ENCODE data around the gene TTC33. TPM values are rescaled to one million over a fixed set of nuclear protein-coding genes. Genes with fewer than 3 reads are reported as not detected.

TTC33 gene
- total and polyA plus RNA-seq, 2 donors (not counting 1 experiment from before 2014, with no cell fraction given) = 2.1 to 15.8 TPM

GRCh38 chr5:40666657-40667056, 89.1 kb downstream of the TTC33 start:
- Histone ChIP-seq H3K9me3 (ENCODE audit: control extremely low read depth in 1 of 3, control insufficient read depth in 2 of 3, insufficient read depth in 1 of 3, low read length in 2 of 3) (no peaks in the 10 kb centered on the region), H3K36me3 (replicated peaks in 1 of 2; ENCODE audit: control extremely low read depth in 1 of 2, control insufficient read depth in 1 of 2, extremely low read depth in 1 of 2, insufficient read depth in 2 of 2, low read length in 1 of 2) (no peaks in the 10 kb centered on the region), H3K4me1 (ENCODE audit: control insufficient read depth in 2 of 2, insufficient read depth in 2 of 2, low read length in 2 of 2) (peaks cover 0 to 5% of the 10 kb centered on the region in 2 donors), H3K4me2 (replicated peaks; ENCODE audit: low read depth, low read length, poor library complexity, severe bottlenecking) (no peak overlapping the region), H3K27me3 (replicated peaks in 1 of 4; ENCODE audit: control extremely low read depth in 1 of 4, control insufficient read depth in 3 of 4, insufficient read depth in 4 of 4, low read length in 3 of 4) (no peaks in the 10 kb centered on the region), H3K27ac (ENCODE audit: low read length in 2 of 2) (no peak overlapping the region), H3K79me2 (ENCODE audit: control insufficient read depth, insufficient read depth, low read length) (no peaks in the 10 kb centered on the region), H4K20me1 (ENCODE audit: control insufficient read depth, insufficient read depth, low read length, poor library complexity, severe bottlenecking) (no peaks in the 10 kb centered on the region), H2AFZ (ENCODE audit: insufficient read depth, low read depth, low read length, poor library complexity, severe bottlenecking) (no peak overlapping the region), H3K4me3 (ENCODE audit: control extremely low read depth in 1 of 5, extremely low read depth in 1 of 5, insufficient read depth in 1 of 5, low read depth in 2 of 5, low read length in 4 of 5) (no peak overlapping the region), H3K9ac (ENCODE audit: low read length) (no peak overlapping the region)
- WGBS (ENCODE audit: insufficient coverage) = no CpG with 5 or more reads among the region's 1 CpG
- CTCF ChIA-PET = no interaction called here
- DNase-seq (no peak), ATAC-seq (ENCODE audit: low read depth) (no peak)
- H3K4me1 Mint-ChIP-seq = peaks cover 13% of the 10 kb centered on the region
- intact Hi-C loops (cut with micrococcal nuclease) = no loop called here
- no peak overlapping the region for H3K4me3 Mint-ChIP-seq
- H3K27me3 Mint-ChIP-seq = no peaks in the 10 kb centered on the region
- no peak for TF ChIP-seq CTCF (IDR thresholded peaks at IDR 0.05)
- no peak for TF ChIP-seq EZH2 (IDR thresholded peaks at IDR 0.05; ENCODE audit: borderline replicate concordance, insufficient read depth, low read depth, low read length, poor library complexity, severe bottlenecking)
- H3K9me3 Mint-ChIP-seq (ENCODE audit: insufficient read depth) = no peaks in the 10 kb centered on the region
- POLR2A ChIA-PET = no interaction called here
- H3K27ac Mint-ChIP-seq = no peak overlapping the region

- Histone ChIP-seq H3K27me3 (replicated peaks in 1 of 4; ENCODE audit: control extremely low read depth in 1 of 4, control insufficient read depth in 3 of 4, insufficient read depth in 4 of 4, low read length in 3 of 4) (no peaks in the 10 kb centered on the region), H3K4me3 (ENCODE audit: control extremely low read depth in 1 of 5, extremely low read depth in 1 of 5, insufficient read depth in 1 of 5, low read depth in 2 of 5, low read length in 4 of 5) (no peak overlapping the region), H3K27ac (ENCODE audit: low read length in 2 of 2) (no peak overlapping the region), H4K20me1 (ENCODE audit: control insufficient read depth, insufficient read depth, low read length, poor library complexity, severe bottlenecking) (no peaks in the 10 kb centered on the region), H3K9me3 (ENCODE audit: control extremely low read depth in 1 of 3, control insufficient read depth in 2 of 3, insufficient read depth in 1 of 3, low read length in 2 of 3) (no peaks in the 10 kb centered on the region), H3K9ac (ENCODE audit: low read length) (no peak overlapping the region), H3K4me1 (ENCODE audit: control insufficient read depth in 2 of 2, insufficient read depth in 2 of 2, low read length in 2 of 2) (peaks cover 0 to 5% of the 10 kb centered on the region in 2 donors), H3K79me2 (ENCODE audit: control insufficient read depth, insufficient read depth, low read length) (no peaks in the 10 kb centered on the region), H2AFZ (ENCODE audit: insufficient read depth, low read depth, low read length, poor library complexity, severe bottlenecking) (no peak overlapping the region), H3K4me2 (replicated peaks; ENCODE audit: low read depth, low read length, poor library complexity, severe bottlenecking) (no peak overlapping the region), H3K36me3 (replicated peaks in 1 of 2; ENCODE audit: control extremely low read depth in 1 of 2, control insufficient read depth in 1 of 2, extremely low read depth in 1 of 2, insufficient read depth in 2 of 2, low read length in 1 of 2) (no peaks in the 10 kb centered on the region)
- ATAC-seq (ENCODE audit: low read depth) (no peak), DNase-seq (no peak)
- intact Hi-C loops (cut with micrococcal nuclease) = no loop called here
- H3K4me3 Mint-ChIP-seq = no peak overlapping the region
- peaks cover 13% of the 10 kb centered on the region for H3K4me1 Mint-ChIP-seq
- CTCF ChIA-PET = interaction anchor here (1.3 kb wide), 1 partner anchor 19 kb away, joined by 3 read pairs; no protein-coding TSS in a partner anchor
- H3K27ac Mint-ChIP-seq = no peak overlapping the region
- 83% methylated on average over 1 of the region's 3 CpGs for WGBS (ENCODE audit: insufficient coverage)
- POLR2A ChIA-PET = no interaction called here
- H3K9me3 Mint-ChIP-seq (ENCODE audit: insufficient read depth) = no peaks in the 10 kb centered on the region
- TF ChIP-seq CTCF (IDR thresholded peaks at IDR 0.05) = no peak
- TF ChIP-seq EZH2 (IDR thresholded peaks at IDR 0.05; ENCODE audit: borderline replicate concordance, insufficient read depth, low read depth, low read length, poor library complexity, severe bottlenecking) = no peak
- no peaks in the 10 kb centered on the region for H3K27me3 Mint-ChIP-seq
These were observed 90.0 kb downstream of the TTC33 start for GRCh38 chr5:40665635-40666298.
